Measurements from ENCODE around the gene OR52E8.

- no peak for TF ChIP-seq POLR2AphosphoS5 (IDR thresholded peaks at IDR 0.05)
- TF ChIP-seq POLR2A (IDR thresholded peaks at IDR 0.05; ENCODE audit: low read depth) = no peak
These were observed 22.8 kb upstream of the OR52E8 start, which contains the start of gene OR52E4 for GRCh38 chr11:5880329-5880728.
